GM12878 (cell line): Measurements from ENCODE around the gene SON.

ENCODE experiments used
- ATF3 ChIP-seq: IDR thresholded peaks from 2 replicates; pipeline ENCODE4 v1.6.1; 2011; ENCODE audit warnings: low read depth, mild to moderate bottlenecking, low read length, moderate library complexity, borderline replicate concordance; ENCODE audit errors: extremely low read depth
- GATAD2B ChIP-seq: fragments of 450-650 bp; conservative IDR thresholded peaks from 2 replicates; pipeline ENCODE4 v1.6.1; 2017; ENCODE audit warnings: low read depth, mild to moderate bottlenecking, moderate library complexity
- POLR2A ChIP-seq: IDR thresholded peaks from 2 replicates; pipeline ENCODE4 v1.6.1; 2011; ENCODE audit warnings: low read depth, mild to moderate bottlenecking, low read length
- POLR2AphosphoS5 ChIP-seq: IDR thresholded peaks from 2 replicates; pipeline ENCODE4 v1.6.1; 2011; ENCODE audit warnings: mild to moderate bottlenecking, low read length, inconsistent platforms
- ZNF274 ChIP-seq: IDR thresholded peaks from one replicate; pipeline ENCODE4 v1.8.0; 2011; ENCODE audit not compliant: insufficient read length, insufficient read depth
- ZNF384 ChIP-seq: IDR thresholded peaks from 2 replicates; pipeline ENCODE4 v1.6.1; 2012; ENCODE audit warnings: low read depth, mild to moderate bottlenecking, low read length, improper control_type of control experiment, borderline replicate concordance

GRCh38 chr21:33562389-33562788 lies 19.6 kb downstream of the SON start:
- TF ChIP-seq ZNF274: no peak
- no peak for TF ChIP-seq POLR2A
- TF ChIP-seq POLR2AphosphoS5: no peak
- no peak for TF ChIP-seq ATF3
- no peak for TF ChIP-seq ZNF384
- TF ChIP-seq GATAD2B: no peak
